Measurements from ENCODE around the gene PKN1.
"Not testable (repeated sequence)": the region's sequence is repeated elsewhere in the genome, so short reads cannot be mapped to it uniquely, and the experiment has no call there.

PKN1 gene

DNA sequence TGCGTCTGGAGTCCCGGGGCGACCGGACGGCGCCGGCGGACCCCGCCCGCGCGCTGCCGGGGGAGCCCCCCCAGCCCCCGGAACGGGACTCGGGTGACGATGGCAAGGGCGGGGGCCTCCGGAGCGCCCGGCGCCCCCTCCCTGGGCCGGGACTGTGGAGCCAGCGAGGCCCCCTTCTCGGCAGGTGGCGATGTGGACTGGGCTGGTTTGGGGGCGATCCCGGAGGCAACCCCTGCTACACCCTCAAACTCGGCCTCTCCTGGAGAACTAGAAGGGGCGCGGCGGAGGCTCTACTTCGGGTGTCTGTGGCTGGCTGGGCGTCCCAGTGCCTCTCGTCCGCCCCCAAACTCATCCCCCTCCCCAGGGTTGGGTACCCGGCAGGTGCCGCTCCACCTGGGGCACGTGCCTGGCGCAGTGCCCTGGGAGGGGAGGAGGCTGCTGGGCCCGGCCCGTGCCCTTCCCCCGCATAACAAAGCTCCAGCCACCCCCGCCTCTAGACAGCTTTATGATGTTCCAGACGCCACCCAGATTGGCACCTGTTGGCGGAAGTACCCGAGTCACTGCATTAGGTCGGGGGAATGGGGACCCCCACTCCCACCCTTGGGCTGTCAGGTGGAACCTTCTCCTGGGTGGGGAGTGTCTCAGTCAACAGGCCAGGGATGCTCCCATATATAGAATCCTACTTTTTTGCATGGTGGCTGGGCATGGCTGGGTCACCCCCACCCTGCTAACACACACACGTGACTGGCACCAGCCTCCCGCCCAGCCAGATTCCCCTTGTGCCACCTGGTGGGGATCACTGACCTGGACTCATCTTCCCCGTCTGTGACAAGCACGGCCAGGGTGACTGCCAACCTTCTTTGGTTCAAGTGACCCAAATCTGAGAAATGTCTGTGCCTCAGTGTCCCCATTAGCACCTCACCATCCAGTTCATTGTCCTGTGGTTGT is 722 bp downstream of the PKN1 start:
- DNase-seq, result no peak

DNA sequence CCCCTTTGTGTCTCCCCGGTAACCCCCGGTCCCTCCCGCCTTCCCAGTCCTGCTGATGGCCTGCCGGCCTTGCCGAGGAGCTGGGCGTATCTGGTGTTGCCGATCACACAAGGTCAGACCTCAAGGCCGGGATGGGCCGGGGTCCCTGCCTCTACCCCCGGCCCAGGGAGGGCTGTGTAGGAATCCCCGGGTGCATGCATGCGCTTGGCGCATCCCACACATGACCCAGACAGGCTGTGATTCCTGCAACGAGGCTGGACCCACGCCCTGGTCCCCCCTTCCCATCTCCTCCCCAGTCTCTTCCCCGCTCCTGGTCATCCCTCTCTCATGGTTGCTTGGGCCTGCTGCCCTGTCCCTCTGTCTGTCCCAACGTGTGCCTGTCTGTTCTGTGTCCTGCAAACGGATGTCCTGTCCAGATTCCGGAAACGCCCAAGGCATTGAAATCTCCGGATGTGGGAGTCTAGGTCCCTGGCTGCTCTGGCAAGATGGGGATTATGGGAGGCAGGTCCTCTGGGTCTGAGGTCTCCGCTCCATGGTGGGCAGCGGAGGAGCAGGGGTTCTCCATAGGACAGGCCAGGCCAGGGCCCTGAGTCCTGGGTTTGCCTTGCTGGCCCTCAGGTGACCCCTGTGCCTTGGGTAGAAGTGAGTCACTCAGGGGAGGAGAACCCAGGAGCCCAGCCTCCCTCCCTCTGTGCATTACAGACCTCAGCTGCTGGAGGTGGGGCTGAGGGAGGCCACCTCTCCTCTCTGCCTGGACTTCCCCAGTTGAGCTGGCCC is 1.6 kb downstream of the PKN1 start:
- no peak for DNase-seq

DNA sequence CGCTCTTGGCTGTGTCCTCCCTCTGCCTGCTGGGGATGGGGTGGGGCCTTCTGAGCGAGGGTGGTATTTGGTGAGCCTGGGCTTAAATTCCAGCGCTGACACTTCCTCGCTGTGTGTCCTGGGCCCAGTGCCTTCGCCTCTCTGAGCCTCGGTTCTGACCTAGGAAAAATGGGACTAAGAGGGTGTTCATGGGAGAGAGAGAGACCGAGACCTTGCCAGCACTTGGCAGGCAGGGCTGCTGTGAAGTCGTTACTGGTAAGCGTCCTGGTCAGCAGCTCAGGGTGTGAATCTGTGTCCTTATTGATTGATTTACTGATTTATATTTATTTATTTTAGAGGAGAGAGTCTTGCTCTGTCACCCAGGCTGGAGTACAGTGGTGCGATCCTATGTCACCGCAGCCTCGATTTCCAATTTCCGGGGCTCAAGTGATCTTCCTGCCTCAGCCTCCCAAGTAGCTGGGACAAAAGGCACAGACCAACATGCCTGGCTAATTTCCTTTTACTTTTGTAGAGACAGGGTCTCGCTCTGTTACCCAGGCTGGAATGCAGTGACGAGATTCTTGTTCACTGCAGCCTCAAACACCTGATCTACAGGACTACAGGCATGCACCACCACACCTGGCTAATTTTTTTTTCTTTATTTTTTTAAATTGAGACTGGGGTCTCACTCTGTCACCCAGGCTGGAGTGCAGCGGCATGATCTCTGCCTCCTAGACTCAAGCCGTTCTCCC is 2.4 kb downstream of the PKN1 start:
- DNase-seq, result no peak

GRCh38 chr19:14437578-14438140 is 4.6 kb downstream of the PKN1 start:
- DNase-seq, result no peak

DNA sequence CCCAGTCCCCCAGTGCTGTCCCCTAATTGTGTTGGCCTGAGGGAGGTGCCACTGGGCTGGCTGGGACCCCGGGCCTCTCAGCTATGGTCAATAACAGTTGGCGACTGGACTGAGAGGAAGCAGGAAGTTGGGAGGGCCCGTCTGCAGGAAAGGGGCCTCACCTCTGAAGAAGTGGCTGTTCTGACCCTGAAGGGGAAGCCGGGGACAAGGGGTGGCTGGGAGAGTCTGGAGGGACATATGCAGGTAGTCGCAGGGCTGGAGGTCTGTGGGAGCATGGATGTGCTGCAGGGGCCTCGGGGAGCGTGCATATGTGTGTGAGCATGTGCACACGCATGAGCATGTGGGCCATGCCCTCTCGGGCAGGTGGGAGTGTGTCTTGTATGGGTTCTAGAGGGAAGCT is 5.9 kb downstream of the PKN1 start:
- DNase-seq, result no peak

DNA sequence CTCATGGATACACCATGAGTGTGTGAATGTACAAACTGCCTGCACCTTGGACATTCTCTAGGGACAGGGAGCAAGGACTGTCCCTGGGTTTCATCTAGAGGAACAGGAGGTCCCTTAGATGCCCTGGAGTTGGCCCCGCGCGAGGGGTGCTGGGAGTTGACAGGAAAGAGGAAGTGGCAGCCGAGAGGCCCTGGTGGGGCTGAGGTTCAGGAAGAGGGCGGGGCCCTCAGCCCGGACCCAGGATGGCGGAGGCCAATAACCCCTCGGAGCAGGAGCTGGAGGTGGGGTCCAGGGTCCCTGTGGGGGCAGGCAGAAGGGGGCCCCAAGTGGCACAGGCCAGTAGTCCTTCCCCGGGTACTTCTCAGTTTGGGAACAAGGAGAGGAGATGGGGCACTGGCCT is 6.9 kb downstream of the PKN1 start:
- no peak for DNase-seq

DNA sequence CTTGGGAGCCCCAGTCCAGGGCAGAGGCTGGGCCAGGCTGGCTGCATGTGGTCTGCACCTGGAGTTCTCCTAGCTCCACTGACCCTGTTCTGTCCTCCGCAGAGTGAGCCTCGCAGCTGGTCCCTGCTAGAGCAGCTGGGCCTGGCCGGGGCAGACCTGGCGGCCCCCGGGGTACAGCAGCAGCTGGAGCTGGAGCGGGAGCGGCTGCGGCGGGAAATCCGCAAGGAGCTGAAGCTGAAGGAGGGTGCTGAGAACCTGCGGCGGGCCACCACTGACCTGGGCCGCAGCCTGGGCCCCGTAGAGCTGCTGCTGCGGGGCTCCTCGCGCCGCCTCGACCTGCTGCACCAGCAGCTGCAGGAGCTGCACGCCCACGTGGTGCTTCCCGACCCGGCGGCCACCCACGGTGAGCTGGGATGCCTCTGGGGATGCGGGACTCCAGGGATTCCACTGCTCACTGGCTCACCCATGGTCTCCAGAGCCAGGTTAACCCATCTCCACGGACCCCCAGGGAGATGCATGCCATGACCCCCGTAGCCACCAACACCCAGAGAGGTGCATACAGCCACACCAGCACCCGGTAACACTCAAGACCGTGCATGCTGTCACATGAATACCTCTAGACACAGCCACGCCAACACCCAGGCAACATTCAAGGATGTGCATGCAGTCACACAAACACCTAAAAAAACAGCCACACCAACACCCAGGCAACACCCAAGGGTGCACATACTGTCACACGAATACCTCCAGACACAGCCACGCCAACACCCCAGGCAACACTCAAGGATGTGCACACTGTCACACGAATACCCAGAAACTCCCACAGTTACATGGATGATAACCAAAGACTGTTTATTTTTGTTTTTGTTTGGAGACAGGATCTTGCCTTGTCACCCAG is 8.2 kb downstream of the PKN1 start:
- no peak for DNase-seq

- no peak for DNase-seq
Observed at GRCh38 chr19:14442891-14443631, 10.0 kb downstream of the PKN1 start.

DNA sequence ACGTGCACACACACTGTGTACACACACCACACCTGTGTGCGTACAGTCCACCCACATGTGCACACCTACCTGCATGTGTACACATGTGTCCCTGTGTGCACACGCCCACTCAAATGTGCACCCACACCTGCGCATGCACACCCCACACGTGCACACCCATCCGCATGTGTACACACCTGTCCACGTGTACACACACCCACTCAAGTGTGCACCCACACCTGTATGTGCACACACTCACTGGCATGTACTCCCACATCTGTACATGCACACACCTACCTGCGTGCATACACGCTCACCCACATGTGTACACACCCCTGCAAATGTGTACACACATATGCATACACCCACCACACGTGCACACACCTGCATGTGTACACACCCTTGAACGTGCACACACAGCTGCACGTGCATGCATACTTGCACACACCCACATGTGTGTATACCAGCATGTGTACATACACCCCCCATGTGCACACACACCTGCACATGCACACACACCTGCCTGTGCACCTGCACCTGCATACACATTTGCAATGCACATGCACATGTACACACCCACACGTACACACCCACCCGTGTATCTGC is 10.6 kb downstream of the PKN1 start:
- DNase-seq, result no peak

DNA sequence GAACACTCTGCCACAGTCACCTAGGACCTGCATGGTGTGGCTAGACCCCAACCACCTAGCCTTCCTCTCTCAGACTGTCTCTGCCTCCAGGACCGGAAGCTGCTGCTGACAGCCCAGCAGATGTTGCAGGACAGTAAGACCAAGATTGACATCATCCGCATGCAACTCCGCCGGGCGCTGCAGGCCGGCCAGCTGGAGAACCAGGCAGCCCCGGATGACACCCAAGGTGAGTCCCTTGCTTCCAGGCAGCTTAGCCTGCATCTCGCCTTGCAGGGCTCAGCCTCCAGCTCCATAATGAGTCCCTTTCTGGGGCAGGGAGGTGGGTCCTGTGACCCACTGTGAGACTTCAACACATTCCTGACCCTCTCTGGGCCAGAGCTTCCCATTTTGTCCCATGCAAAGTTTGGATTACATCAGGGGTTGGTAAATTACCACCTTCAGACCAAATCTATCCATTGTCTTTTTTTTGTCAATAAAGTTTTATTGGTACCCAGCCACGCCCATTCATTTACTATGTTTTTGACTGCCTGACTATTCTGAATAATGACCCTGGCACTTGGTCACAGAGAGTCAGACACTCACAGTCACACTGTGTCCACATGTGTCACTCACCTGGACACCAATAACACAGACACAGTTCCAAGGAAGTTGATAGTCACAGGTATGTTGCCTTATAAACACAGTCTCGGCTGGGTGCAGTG is 13.4 kb downstream of the PKN1 start:
- no peak for DNase-seq

GRCh38 chr19:14449321-14449720 is 16.2 kb downstream of the PKN1 start:
- DNase-seq, result no peak

DNA sequence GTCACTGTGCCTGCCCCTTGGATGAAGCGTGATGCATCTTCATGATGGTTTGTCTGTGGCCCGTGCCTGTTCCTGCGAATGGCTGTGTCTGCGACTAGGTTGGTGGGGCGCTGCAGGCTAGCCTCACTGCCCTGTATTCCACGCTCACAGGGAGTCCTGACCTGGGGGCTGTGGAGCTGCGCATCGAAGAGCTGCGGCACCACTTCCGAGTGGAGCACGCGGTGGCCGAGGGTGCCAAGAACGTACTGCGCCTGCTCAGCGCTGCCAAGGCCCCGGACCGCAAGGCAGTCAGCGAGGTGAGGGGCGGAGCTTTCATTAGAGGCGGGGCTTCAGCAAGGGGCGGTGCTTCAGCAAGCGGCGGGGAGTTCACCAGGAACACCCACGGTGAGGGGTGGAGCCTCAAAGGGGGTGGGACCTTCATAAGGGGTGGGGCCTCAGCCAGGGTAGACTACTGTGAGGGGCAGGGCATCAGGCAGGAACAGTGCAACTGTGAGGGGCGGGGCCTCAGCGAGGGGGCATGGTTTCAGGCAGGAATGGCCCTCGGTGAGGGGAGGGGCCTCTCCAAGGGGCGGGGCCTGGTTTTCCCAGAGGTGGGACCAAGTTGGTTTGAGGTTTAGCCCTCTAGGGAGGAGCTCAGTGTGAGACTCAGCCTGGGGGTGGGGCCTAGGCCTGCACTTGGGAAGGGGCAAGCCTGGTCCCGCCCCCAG is 17.2 kb downstream of the PKN1 start:
- no peak for DNase-seq

GRCh38 chr19:14450876-14451275 is 17.8 kb downstream of the PKN1 start:
- no peak for DNase-seq

DNA sequence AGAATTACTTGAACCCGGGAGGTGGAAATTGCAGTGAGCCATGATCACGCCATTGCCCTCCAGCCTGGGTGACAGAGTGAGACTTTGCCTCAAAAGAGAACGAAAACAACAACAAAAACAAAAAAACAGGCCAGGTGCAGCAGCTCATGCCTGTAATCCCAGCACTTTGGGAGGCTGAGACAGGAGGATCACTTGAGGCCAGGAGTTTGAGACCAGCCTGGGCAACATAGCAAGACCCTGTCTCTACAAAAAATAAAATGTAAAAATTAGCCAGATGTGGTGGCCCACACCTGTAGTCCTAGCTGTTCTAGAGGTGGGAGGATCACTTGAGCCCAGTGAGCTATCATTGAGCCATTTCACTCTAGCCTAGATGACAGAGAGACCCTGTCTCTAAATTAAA is 19.2 kb downstream of the PKN1 start:
- DNase-seq, result not testable (repeated sequence)

DNA sequence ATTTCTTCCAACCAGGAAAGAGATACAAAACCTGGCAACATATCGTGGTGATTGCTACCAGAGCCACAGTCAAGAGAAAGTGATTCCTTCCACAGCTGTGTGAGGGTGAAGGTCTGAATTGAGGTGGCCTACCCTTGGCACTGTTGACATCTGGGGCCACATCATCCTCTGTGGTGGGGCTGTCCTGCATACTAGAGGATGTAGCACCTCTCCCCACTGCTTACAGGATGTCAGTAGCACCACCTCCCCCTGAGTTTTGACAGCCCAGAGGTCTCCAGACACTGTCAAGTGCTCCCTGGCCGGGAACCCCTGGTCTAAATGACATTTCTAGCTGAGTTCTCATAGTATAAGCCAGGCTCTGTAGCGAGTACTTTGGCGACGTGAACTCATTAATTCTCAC is 26.6 kb downstream of the PKN1 start:
- DNase-seq, result no peak

DNA sequence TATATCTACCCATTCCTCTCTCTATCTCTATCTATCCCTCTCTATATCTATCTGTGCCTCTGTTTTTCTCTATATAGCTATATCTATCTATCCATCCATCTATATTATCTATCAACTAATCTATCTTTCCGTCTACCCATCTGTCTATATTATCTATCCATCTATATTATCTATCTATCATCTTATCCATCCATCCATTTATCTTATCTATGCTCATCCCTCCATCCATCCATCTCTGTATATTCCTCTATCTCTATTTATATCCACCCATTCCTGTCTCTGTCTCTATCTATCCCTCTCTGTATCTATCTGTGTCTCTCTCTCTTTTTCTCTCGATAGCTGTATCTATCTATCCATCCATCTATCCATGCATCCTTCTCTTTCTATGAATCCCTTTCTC is 27.8 kb downstream of the PKN1 start:
- DNase-seq, result no peak

DNA sequence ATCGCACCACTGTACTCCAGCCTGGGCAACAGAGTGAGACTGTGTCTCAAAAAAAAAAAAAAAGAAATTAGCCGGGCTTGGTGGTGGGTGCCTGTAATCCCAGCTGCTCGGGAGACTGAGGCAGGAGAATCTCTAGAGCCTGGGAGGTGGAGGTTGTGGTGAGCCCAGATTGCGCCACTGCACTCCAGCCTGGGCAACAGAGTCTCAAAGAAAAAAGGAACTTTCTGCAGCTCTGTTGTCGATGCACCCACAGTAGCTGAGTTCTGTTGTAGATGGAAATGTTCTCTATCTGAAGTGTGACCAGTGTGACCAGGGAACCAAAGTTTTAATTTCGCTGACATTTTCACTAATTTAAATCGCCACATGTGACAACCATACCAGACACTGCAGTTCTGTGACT is 29.3 kb downstream of the PKN1 start:
- not testable (repeated sequence) for DNase-seq

DNA sequence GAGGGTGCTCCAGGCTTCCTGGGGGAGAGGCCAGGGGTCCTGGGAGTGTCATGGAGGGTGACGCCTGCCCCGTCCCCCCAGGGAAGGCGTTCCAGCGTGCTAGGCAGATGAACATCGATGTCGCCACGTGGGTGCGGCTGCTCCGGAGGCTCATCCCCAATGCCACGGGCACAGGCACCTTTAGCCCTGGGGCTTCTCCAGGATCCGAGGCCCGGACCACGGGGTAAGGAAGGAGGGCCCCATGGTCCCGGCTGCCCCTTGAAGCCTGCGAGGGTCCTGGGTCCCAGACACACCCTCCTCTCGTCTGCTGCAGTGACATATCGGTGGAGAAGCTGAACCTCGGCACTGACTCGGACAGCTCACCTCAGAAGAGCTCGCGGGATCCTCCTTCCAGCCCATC is 30.6 kb downstream of the PKN1 start:
- DNase-seq, result no peak

DNA sequence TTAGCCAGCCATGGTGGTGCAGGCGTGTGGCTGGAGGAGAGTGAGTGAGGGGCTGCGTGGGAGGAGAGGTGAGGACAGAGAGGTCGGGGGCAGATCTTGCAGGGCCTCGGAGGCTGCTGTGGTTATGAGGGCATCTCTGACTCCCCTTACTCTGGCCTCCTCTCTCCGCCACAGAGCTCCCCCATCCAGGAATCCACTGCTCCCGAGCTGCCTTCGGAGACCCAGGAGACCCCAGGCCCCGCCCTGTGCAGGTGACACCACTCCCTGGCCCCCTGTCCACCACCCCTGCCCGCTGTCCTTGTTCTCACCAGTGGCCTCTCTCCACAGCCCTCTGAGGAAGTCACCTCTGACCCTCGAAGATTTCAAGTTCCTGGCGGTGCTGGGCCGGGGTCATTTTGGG is 34.3 kb downstream of the PKN1 start:
- DNase-seq, result no peak

DNA sequence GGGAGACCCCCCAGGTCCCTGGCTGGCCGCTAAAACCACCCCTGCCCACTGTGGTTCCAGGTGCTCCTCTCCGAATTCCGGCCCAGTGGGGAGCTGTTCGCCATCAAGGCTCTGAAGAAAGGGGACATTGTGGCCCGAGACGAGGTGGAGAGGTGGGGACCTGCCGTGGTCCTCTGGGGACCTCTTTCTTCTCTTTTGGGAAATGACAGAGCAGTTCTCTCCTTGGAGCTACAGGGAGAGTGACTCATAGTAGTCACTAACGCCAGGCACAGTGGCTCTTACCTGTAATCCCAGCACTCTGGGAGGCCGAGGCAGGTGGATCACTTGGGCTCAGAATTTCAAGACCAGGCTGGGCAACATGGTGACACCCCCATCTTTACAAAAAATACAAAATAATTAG is 34.7 kb downstream of the PKN1 start:
- no peak for DNase-seq

Measured in NCI-H187 treated with DMSO at 0.1 percent for 48 hours (cell line).